ELF-1 (cell line): ENCODE data around the gene NHS.
A peak's percentile ranks its signal among the peaks of the same experiment; 100 is the strongest.

Experiments used
- DNase-seq: peaks from one replicate; pipeline ENCODE4 v3.0.0-alpha.2; 2016; ENCODE audit warnings: low read depth, low spot score

The NHS gene

DNA sequence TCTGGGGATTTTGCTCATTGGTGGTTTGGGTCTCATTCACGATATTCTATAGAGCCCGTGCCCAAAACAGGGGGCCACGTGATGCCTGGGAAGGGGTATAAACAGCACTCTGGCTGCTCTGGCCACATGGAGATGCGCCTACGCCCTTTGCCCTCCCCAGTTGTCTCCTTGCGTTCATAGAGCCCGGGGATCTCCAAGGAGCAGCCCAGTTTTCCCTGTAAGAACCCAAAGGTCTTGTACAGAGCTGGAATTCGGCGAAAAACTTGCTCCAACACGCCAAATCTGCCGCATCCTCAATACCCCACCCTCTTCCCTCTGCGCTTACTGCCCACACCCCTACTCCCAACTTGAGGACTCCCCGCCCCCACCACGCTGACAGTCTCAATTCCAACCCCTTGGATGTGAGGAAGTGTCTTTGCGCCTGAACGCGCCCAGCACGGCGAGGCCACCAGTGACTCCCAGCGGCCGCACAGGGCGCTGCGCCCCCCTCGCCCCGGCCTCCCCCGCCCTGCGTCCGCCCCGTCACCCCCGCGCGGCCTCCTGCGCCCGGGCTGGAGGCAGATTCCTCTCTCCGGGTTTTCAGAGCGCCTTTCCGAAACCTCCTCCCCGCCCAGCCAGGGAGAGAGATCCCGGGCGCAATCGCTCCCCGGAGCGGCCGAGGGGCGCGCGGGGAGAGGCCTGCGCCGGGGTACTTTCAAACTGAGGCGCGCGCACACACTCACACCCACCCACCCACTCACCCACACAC lies at the start of gene NHS:
Gene NHS, plus strand, starts transcription at position 582 of the 748 bp plus-strand sequence. CDS start 558 bp downstream, outside the sequence.
- DNase-seq, result peak; percentile 86

DNA sequence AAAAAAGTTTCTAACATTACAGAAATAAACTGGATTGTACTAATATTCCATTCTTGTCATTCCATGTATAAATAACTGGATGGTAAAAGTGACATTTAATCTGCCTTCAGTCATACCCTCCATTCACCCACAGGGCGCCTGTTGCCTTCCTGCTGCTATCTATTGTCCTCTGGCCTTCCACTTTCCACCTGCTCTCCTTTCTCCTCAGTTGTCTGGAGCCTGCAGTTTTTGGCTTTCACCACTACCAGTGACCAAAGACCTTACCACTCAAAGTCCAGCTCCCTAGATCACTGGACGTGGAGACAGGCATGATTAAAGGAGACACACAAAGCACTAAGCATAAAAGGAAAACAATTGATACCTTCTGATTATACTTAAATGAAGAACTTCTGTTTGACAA lies 46.2 kb upstream of the NHS start:
- peak; percentile 19 for DNase-seq

DNA sequence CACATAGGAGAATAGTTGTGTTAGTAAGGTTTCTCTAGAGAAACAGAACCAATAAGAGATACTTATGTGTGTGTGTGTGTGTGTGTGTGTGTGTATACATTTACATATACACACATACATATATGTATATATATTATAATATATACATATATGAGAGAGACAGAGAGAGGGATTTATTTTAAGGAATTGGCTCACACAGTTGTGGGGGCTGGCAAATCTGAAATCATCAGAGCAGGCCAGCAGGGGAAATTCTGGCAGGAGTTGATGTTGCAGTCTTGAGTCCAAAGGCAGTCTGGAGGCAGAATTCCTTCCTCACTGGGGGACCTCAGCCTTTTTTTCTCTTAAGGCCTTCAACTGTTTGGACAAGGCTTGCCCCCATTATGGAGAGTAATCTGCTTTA lies 38.6 kb upstream of the NHS start:
- no peak for DNase-seq

DNA sequence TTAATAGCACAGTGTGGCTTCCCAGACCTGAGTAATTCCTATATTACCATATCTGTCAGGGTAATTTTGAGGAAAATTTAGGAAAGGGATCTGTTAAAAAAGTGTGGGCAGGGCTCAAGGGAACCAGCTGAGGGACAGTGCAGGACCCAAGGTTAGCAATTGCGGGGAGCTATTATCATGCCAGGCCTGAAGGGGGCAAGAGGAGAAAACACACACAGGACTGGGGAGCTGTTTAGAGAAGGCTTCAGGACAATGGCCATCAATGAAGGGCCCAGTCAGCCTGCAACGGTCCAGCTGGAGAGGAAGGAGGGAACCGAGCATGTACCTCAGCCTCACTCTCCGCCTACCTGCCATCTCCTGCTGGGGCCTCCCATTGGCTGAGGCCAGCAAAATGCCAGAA lies 19.0 kb upstream of the NHS start:
- DNase-seq, result no peak

DNA sequence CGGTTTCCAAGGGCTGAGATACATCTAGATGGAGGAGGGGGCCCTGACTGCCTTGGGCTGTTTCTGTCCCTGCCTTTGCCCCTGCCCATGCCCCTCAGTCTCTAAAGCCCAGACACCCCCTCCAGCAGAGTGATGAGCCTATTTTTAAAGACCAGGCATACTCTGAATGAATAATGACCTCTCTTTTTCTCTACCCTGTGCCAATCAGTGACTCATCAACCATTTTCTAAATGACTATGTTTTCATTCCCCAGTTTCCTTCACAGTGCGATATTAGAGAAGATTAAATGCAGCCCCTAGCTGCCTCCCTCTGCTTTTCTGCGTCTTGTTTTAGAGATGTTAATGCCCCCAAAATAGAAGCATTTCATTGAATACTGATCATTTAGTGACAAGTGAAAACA lies 15.5 kb upstream of the NHS start:
- no peak for DNase-seq

DNA sequence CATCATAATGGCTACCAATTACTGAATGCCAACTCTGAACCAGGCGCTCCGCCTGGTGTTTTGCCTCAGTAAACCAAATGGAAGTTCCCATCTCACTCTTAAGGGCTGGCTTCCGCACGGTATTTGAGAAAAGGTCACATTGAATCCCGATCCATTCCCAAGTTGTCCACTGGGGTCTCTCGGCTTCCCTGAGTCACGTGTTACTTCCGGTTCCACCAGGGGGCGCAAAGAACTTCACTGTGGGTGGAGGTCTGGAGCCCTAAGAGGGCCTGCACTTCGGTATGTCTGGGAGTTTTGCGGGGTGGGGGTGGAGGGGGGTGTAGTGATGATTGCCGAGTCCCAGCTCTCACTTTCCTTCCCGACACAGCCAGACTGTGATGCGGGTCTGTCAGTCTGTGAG lies 13.4 kb upstream of the NHS start:
- DNase-seq, result peak; percentile 77

DNA sequence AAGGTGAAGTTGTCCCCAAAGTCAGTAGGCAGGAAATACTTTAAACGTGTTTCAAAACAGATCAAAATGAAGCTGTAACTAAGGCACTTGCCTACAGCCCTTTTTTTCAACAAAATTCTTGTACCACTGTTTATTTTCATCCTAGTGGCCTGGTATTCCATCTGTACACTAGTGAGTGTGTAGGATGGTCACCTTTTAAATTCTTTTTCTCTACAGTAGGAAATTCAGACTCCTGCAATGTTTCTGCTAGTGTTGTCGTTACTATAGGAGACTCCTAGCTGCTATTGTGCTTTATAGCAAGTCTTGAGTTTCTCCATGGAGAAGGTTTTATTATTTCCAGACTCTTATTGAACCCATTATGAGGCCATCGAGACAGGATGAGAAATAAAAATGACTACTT lies 7.0 kb upstream of the NHS start:
- DNase-seq, result no peak

DNA sequence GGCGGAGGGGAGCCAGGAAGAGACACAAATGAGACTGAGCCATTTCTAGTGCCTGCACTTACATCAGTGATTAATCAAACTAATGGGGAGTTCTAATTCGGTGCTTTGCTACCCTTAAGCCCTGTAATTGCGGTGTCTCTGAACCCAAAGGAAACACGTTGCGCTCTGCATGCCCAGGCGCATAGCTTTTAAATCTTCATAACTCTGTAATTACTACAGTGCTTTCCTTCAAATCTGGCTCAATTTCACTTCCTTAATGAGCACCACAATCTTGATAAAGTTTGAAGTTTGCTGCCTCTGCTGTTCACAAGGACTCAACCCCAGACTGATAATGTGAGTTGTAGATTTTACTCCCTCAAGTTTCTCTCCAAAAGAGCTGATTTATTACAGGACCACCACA lies 5.7 kb upstream of the NHS start:
- DNase-seq, result no peak

DNA sequence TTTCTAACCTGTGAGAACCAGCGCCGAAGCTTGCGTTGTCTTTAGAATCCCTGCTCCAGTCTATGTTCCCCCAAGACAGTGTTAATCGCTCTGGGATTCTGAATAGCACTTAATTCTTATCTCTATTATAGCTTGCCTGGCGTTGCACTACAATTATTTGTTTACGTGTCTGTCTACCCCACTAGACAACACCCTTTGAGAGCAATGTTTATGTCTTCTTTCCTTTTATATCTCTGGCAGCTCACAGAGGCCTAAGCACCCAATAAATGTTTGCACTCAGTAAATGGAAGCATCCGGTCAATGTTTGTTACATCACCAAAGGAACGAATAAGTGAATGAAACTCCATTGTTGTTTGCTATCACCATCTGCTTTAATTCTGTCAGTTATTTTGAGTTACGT lies 4.8 kb upstream of the NHS start:
- DNase-seq, result no peak

DNA sequence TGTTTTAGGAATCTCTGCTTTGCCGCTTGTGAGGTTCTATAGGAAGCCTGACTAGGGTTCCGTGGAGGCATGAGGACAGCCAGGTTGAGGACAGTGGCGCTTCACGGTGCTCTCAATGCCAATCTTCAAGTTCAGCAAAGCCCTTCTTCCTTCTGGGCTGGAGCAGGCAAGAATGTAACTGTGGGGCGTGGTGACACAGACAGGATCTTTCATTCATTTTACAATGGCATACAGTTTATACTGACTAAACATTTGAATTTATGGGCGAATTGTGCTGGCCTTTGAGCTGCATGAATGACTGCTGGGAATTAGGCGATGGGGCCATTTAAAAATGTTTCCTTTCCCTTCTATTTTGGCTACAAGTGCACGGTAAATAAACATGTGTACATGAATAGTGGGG lies 2.9 kb upstream of the NHS start:
- no peak for DNase-seq

DNA sequence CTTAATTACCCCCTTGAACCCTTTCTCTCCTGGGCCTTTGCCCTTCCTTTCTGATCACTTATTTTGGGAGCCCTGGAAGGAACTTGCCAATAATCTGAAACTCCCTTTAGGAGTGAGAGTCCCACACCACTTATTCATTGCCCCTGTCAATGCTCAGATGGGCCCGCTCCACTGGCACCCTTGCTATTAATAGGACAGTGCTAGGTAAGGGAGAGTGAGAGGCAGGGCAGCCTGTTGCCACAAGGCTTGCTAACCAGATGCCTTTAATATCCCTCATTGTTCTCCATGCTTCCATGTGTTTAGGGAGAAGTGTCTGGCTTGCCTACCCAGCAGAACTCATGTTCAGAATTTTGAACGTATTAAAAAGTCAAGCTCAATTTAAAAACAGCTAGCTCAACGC lies 1.7 kb upstream of the NHS start:
- DNase-seq, result no peak

DNA sequence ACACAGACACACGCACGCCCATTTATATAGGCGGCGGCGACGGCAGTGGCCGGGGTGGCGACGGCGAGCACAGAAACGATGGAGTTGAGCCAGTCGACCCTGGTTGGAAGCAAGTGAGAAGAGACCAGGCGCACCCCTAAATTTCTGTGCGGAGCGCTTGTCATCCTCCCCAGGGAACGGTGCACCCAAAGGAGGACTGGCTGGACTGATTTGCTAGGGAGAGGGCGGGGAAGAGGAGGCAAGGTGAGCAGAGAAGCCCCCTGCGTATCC lies 302 bp downstream of the NHS start:
- DNase-seq, result no peak

DNA sequence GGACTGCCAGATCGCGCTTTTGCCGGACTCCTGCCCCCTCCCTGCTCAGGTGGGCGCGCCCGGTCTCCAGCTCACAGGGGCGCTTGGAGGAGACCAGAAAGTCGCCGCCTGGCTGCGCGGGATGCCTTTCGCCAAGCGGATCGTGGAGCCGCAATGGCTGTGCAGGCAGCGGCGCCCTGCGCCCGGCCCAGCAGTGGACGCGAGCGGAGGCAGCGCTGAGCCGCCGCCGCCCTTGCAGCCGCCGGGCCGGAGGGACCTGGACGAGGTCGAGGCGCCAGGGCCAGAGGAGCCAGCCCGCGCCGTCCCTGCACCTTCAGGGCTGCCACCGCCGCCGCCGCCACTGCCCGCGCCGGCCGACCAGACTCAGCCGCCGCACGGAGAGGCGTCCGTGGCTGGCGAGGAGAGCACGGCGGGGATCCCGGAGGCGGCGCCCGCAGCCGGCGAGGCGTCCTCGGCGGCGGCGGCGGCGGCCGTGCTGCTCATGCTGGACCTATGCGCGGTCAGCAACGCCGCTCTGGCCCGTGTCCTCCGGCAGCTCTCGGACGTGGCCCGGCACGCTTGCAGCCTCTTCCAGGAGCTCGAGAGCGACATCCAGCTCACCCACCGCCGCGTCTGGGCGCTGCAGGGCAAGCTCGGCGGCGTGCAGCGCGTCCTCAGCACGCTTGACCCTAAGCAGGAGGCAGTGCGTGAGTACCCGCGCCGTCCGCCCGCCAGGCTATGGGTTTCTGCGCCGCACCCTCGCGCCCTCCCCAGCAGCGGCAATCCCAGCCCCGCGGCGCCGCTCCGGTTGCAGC lies 834 bp downstream of the NHS start:
- peak; percentile 70 for DNase-seq

DNA sequence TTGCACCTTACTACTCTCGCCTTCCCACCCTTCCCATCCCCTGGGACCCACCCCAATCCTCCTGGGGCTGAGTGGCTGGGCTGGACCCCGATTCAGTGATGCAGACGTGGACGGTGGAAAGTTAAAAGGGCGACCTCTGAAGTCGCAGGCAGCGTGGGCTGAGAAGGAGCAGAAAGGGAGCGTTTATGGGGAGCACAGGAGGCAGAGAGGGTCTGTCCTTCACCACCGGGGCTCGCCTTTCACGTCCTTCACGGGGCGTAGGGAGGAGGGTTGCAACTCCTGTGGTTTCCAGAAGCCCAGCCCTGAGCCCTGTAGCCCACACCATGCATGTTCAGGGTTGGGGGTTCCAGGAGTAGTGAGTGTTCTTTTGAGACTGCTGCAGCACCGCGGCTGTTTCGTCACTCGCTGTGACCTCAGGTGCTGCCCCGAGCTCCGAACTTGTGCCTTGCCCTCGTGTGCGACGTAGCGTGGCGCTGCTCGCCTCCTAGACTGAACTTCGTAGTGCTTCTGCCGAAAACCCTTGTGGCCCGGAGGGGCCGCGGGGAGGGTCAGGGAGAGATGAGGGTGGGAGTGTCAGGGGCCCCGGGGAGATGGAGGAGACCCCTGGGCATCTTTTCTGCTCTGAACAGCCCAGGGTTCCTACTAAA lies 1.6 kb downstream of the NHS start:
- DNase-seq, result peak; percentile 55

DNA sequence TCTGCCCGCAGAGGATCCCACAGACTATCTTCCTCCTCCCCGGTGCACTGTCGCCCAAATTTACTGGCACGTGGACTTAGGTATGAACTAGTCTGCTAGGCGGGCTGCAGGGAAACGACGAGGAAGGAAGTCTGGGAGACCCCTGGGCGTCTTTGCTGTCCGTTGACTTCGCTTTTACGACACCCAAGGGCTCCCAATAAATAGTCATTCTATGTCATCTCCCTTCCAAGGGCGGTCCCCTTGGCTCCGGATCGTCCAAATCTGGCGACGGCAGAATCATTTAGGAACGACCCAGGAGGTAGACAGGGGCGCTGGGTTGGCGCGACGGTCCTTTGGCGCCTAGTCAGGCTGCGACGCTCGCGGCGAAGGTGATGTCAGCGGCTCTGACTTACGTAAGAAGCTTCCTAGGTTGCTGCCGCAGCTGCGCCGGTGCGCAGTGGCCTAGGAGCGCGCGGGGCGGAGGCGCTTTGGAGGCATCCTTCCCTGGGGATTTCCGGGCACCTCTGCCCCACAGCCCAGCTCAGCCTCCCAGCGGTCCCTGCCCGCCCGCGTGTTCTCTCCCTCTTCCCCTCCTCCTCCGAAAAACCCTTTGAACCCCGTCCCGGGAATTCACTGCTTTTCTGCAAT lies 2.2 kb downstream of the NHS start:
- DNase-seq, result peak; percentile 85

DNA sequence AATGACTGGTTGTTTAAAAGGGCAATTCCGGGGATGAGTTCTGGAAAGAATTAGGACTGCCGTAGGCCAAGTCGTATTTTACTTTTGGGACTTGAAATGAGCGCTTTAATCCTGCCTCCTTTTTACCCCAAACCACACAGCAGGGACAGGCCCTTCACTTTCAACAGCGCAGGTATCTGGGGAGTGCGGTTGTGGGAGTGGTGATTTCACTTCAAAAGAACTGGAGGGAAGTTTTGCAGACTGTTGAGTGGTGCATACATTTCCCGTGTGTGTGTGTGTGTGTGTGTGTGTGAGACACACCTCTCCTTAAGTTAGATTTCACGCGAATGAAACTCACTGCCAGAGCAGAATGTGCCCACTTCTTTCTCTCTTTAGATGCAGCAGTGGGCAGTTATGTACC lies 2.8 kb downstream of the NHS start:
- DNase-seq, result no peak

DNA sequence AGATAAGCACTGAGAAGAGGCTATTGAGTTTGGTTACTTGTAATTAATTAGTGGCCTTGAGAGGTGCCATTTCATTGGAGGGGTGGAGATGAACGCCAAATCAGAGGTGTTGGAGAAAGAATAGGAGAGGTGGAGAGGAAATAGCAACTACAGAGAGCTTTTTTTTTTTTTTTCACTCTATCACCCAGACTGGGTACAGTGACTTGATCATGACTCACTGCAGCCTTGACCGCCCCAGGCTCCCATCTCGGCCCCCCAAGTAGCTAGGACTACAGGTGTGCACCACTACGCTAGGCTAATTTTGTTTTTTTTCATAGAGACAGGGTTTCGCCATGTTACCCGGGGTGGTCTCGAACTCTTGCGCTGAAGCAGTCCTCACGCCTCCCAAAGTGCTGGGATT lies 5.2 kb downstream of the NHS start:
- no peak for DNase-seq

DNA sequence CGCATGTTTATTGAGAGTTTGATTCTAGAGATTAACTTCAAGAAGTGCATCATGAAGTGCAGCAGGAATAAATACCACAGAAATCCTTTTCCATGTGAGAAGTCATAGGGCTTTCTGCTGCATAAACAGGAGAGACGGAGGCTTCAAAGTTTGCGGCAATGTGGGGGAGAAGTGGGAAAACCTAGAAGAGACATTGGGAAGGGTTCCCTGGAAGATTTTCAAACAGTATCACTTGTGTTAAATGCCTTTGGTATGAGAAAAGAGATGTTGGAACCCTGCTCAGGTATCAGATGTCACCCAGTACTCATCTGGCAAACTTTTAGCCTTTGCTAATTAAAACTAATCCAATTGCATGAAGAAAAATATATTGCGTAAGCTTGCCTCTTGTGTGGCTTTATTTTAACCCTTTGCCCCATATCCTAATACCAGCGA lies 15.4 kb downstream of the NHS start:
- no peak for DNase-seq

DNA sequence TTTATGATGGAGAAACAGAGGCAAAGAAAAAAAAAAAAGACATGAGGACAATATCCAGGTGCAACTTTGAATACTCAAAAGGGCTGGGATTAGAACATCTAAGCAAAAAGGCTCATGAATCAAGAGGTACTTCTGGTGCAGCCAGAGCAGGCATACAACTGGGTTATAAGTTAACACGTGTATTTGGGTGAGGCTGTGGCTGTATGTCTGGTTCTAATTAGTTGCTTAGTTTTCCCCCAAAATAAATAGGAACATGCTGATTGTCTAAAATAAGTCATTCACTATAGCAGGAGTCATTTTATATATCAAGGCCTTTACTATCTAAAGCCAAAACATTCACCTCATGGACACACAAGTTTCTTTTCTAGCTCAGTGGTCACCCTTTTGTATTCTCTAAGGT lies 20.2 kb downstream of the NHS start:
- DNase-seq, result no peak

DNA sequence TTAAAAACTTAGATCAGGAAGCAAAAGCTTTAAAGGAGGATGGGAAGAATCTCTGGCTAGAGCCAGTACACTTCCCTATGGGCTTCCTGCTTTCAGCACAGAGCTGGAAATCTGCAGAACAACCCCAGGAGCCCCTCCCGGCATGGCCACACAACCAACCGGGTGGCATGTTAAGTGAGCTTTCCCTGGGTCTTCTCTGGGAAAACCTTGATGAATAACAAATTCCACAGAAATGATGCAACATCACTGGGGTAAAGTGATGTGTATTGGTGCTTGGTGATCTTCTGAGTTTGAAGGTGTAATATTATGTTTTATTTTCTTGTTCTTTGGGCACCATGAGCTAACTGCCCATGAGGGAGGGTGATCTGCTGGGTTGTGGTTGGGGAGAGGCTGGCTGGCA lies 22.1 kb downstream of the NHS start:
- DNase-seq, result no peak

DNA sequence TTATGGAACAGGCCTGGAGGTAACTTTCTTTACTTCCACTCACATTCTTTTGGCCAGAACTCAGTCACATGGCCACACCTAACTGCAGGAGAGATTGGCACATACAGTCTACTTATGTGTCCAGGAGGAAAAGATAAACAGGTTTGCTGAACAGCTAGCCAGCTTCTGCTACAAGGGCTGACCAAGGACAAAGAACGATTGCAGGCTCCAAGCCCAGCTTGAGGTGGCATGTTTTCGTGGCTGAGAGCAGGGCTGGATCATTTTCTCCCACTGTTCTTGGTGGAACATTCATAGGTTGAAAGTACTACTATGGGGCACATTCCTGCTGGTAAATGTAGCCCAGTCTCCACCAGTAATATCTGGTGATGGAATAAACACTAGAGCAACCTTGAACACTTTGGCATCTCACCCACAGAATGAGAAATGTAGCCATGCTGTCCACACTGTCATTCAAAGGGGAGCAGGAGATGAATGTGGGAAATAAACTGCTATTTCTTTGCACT lies 28.2 kb downstream of the NHS start:
- no peak for DNase-seq

DNA sequence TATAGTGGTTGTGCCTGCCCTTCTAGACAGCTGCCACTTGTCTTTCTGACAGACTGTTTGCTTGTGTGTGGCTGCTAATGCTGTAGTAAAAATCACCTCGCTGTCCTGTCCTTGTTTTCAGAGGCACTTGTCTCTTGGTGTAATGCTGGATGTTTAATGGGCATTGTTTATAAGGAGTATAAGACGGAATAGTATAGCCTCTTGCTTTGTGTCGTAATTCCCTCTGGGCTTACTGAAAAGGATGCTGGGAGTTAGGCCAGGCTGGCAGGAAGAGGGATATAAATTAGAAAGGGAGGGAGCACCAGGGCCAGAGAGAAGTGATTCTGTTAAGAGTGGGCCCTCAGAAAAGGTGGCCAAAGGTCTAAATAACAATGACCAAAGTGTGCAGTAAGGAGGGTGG lies 29.0 kb downstream of the NHS start:
- DNase-seq, result no peak
